Activated T-cell treated with anti-CD3 and anti-CD28 coated beads for 1 hour (primary cell): ENCODE measurements around the gene RPL13A.
"Not testable (repeated sequence)": the region's sequence is repeated elsewhere in the genome, so short reads cannot be mapped to it uniquely, and the experiment has no call there.

Experiments used
- DNase-seq: peaks from one replicate; pipeline ENCODE4 v3.0.0-alpha.2; 2020; ENCODE audit warnings: low read depth

RPL13A gene

DNA sequence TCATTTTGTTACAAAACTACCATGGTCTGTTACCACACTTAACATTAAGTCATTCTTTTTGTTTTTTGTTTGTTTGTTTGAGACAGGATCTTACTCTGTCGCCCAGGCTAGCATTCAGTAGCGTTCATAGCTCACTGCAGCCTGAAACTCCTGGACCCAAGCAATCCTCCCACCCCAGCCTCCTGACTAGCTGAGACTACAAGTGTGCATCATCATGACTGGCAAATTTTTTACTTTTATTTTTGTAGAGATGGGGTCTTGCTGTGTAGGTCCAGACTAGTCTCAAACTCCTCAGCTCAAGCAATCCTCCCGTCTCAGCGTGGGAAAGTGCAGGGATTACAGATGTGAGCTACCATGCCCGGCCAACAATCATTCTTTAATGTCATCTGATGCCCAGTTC is 31.1 kb upstream of the RPL13A start:
- no peak for DNase-seq

DNA sequence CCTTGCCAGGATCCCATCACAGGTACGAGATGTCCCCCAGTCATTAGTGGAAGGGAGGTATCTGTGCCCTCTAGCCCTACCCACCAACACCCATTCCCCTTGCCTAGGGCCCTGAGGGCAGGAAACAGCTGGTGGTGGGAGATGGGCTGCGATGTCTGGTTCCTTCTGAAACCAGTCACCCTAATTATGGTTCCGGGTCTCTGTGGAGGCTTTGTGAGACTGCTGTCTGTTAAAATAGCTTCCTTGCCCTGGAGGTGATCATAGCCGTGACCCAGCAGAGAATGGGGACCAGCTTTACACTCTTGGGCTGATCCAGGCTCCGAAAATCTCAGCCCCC is 28.9 kb upstream of the RPL13A start:
- no peak for DNase-seq

DNA sequence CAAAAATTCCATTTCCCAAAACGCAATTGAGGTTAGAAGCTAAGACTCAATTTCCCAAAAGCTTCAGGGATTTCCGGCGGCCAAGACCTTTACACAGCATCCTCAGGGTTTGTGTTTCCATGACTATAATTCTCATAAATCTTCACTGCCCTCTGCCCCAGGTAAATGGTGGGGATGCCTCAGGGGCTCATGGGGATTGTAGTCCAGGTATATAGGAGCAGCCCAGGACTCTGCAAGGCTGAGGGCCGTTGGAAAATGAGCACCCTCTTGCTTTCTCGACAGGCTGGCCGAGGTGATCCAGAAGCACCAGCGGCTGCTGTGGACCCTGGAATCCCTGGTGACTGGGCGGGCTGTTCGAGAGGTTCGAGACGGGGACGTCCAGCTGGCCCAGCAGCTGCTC is 28.0 kb upstream of the RPL13A start:
- DNase-seq = no peak

DNA sequence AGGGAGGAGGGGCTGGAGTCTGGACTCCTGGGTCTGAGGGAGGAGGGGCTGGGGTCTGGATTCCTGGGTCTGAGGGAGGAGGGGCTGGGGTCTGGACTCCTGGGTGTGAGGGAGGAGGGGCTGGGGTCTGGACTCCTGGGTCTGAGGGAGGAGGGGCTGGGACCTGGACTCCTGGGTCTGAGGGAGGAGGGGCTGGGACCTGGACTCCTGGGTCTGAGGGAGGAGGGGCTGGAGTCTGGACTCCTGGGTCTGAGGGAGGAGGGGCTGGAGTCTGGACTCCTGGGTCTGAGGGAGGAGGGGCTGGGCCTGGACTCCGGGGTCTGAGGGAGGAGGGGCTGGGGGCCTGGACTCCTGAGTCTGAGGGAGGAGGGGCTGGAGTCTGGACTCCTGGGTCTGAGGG is 26.3 kb upstream of the RPL13A start:
- not testable (repeated sequence) for DNase-seq

DNA sequence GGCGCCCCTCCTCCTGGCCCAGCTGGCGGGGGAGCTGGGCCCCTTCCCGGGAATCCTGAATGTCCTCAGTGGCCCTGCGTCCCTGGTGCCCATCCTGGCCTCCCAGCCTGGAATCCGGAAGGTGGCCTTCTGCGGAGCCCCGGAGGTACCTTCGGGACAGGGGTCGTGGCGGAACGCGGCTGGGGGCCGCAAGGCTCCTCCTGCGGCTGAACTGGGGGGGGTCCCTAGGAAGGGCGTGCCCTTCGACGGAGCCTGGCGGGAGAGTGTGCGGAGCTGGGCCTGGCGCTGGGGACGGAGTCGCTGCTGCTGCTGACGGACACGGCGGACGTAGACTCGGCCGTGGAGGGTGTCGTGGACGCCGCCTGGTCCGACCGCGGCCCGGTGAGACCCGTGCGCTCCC is 25.8 kb upstream of the RPL13A start:
- DNase-seq = no peak

DNA sequence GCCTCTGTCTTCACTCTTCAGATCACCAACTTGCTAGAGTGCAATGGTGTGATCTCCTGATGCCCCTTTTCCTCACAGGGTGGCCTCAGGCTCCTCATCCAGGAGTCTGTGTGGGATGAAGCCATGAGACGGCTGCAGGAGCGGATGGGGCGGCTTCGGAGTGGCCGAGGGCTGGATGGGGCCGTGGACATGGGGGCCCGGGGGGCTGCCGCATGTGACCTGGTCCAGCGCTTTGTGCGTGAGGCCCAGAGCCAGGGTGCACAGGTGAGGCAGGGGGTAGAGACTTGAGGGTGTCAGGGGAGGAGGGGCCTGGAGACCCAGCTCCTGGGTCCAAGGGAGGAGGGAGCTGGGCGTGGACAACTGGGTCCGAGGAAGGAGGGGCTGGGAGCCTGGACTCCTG is 24.9 kb upstream of the RPL13A start:
- no peak for DNase-seq

DNA sequence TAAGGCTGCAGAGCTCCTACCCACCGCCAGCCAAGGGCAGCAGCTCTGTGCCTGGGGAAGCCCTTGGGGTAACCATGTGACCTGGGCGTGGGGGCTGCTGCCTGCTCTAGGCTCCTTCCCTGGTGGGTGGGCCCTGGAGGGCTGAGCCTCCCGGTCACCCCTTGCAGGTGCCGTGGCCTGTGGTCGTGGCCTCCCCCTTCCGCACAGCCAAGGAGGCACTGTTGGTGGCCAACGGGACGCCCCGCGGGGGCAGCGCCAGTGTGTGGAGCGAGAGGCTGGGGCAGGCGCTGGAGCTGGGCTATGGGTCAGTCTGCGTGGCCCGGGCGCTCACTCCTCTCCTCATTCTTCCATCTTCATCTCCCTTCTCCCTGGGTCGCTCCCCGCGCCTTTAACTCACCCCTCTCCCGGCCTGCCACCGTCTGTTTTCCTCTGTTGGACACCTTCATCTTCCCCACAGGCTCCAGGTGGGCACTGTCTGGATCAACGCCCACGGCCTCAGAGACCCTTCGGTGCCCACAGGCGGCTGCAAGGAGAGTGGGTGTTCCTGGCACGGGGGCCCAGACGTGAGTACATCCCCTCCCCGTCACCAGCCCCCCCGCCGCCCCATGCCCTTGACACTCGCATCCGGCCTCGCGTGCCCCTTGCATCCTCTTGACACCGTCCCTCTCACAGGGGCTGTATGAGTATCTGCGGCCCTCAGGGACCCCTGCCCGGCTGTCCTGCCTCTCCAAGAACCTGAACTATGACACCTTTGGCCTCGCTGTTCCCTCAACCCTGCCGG is 23.3 kb upstream of the RPL13A start:
- no peak for DNase-seq

DNA sequence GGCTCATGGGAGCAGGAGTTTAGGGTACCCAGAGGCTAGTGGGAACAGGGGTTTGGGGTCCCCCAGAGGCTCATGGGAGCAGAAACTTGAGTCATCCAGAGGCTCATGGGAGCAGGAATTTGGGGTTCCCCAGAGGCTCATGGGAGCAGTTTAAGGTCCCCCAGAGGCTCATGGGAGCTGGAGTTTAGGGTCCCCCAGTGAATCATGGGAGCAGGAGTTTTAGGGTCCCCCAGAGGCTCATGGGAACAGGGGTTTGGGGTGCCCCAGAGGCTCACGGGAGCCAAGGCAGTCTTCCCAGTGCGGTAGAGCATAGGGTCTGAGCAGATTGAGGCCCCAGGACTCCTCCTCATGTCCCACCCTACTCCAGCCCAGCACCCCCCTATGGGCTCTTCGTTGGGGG is 22.0 kb upstream of the RPL13A start:
- no peak for DNase-seq

DNA sequence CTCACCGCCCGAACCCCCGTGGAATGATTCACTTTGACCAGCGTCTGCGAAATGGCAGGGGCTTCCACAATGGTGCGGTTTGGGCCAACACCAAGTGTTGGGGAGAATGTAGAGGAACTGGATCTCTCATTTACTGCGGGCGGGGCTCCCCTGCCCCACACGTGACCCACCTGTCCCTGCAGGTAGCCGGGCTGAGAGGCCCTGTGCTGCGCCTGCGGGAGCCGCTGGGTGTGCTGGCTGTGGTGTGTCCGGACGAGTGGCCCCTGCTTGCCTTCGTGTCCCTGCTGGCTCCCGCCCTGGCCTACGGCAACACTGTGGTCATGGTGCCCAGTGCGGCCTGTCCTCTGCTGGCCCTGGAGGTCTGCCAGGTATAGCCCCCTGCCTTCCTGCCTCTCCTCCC is 19.2 kb upstream of the RPL13A start:
- DNase-seq = no peak

DNA sequence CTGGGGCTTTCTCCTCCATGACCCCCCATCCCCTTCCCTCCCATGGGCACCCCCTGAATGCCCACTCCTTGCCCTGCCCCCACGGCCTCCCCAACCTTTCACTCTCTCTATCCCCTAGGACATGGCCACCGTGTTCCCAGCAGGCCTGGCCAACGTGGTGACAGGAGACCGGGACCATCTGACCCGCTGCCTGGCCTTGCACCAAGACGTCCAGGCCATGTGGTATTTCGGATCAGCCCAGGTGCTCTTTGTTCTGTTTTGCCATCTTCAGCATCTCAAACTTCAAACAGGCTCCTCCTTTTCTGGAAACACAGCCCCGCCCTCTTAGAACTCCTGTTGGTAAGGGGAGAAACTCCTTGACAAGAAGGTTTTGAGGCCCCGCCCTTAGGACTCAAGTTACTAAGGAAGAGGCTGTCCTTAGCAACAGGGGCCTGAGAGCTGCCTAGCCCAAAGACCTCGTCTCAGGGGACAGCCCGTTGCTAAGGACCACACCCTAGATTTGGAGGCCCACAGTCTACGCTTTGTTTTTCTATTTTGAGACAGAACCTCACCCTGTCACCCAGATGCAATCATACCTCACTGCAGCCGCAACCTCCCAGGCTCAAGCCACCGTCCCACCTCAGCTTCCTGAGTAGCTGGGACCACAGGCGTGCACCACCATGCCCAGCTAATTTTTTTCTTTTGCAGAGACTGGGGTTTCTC is 18.5 kb upstream of the RPL13A start:
- DNase-seq = peak; percentile 71

DNA sequence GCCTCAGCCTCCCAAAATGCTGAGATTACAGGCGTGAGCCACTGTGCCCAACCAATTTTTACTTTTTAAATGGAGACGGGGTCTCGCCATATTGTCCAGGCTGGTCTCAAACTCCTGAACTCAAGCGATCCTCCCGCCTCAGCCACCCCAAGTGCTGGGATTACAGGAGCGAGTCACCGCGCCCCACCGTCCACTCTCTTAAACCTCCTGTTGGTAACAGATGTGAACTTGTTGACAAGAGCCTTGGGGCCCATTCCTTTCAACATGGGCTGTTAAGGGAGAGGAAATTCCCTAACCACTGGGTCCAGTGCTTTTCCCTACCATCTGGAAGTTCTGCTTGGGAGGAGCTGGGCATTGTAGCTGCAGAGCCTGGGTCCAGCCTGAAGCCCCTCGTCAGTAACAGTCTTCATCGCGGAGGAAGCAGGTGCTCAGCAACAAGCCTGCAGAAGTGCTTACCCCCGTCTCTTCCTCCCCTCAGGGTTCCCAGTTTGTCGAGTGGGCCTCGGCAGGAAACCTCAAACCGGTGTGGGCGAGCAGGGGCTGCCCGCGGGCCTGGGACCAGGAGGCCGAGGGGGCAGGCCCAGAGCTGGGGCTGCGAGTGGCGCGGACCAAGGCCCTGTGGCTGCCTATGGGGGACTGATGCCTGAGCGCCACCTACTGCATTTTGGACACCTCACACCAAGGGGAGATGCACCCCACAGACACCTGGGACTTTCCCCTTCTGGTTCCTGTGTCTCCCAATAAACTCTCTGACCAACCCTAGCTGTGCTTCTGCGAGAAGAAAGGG is 17.4 kb upstream of the RPL13A start:
- peak; percentile 59 for DNase-seq

DNA sequence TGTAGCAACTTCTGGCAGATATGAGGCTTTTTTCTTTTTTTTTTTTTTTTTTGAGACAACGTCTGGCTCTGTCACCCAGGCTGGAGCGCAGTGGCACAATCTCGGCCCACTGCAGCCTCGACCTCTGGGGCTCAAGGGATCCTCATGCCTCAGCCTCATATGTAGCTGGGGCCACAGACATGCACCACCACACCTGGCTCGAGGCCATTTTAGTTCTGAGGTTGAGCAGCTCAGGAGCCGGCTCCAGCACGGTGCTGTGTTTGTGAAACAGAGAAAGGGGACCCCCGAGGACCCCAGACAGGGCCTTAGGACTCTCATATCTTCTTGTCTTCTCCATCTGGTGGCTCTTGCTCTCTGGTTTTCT is 16.8 kb upstream of the RPL13A start:
- DNase-seq = no peak

DNA sequence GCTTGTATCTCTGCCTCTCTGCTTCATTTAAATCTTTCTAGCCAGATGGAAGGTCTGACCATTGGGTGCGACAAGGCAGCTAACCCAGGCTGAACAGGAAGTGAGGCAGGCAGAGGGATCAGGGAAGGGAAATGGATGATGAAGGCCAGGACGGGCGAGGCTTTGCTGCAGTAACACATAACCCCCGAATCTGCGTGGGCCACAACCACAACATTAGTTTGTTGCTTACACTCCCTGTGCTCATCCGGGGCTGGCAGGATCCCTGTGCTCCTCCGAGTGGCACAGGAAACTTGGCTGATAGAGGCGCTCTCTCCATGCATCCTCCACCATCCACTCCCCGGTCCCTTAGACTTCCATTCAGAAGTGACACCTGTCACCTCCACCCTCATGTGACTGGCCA is 14.5 kb upstream of the RPL13A start:
- DNase-seq = no peak

DNA sequence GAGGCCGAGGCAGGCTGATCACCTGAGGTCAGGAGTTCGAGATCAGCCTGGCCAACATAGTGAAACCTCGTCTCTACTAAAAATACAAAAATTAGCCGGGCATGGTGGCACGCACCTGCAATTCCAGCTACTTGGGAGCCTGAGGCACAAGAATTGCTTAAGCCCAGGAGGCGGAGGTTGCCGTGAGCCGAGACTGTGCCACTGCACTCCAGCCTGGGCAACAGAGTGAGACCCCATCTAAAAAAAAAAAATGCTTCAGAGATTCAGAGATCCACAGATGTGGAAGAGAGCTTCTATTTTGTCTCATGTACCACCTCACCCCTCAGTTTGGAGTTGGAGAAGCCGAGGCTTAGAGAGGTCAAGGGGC is 13.9 kb upstream of the RPL13A start:
- not testable (repeated sequence) for DNase-seq

DNA sequence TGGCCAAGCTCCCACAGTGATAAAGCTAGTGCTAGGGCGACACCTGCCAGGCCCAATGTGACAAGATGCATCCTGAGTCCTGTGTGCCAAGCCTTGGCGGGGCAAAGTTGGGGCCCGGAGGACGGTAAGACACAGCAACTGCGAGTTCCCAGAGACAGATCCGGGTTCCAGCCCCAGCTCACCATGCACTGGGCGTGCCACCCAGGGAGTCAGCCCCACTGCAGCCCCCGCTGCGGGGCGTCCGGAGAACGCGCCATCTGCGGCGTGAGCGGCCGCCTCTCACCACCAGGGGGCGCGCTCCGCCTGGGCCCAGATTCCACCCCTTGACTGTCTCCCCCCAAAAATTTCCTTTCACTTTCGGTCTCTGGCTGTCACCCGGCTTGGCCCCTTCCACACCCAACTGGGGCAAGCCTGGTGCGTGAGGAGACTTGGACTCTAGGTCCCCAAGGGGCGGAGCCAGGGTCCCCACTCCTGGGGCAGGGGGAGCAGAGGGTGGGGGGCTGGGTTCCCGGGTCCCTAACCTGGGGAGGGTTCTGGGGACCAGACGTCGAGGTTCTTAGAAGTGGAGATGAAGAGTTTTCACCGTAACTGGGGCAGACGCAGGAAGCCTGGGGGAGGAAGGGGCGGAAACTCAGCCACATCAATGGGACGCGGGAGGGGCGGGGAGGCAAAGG is 13.4 kb upstream of the RPL13A start, which contains the start of gene FLT3LG:
FLT3LG (plus strand) TSS at position 348 of the 674 bp plus-strand sequence. CDS start 425 bp downstream, outside the sequence.
- DNase-seq = peak; percentile 84

DNA sequence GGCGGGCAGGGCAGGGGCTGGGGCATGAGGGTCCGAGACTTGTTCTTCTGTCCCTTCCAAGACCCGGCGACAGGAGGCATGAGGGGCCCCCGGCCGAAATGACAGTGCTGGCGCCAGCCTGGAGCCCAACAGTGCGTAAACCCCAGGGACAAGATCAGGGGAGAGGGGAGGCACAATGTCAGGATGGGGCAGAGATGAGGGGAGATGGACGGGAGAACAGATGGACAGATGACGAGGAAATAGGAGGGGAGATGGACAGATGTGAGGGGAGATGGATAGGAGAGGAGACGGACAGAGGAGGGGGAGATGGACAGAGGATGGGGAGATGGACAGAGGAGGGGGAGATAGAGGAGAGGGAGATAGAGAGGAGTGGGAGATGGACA is 12.9 kb upstream of the RPL13A start:
- DNase-seq = no peak

DNA sequence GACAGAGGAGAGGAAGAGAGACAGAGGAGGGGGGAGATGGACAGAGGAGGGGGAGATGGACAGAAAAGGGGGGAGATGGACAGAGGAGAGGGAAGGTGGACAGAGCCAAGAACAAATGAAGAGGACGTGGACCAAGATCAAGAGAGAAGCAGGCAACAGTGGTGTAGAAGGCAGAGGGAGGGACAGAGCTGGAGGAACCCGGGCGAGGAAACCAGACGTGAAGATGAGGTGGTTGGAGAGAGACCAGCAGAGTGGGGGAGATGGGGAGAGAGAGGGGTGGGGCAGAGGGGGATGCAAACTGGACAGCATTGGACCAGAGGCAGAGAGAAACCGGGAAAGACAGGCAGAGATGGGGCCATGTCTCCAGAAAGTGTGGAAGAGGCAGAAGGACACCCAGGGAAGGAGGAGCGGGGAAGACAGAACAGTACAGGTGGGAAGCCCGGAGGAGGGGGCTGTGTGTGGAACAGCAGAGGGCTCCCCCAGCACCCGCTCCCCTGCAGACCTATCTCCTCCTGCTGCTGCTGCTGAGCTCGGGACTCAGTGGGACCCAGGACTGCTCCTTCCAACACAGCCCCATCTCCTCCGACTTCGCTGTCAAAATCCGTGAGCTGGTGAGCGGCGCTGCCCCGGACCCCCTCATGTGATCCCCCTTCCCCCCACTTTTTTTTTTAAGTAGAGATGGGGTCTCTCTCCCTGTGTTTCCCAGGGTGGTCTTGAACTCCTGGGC is 12.1 kb upstream of the RPL13A start:
- DNase-seq = no peak

DNA sequence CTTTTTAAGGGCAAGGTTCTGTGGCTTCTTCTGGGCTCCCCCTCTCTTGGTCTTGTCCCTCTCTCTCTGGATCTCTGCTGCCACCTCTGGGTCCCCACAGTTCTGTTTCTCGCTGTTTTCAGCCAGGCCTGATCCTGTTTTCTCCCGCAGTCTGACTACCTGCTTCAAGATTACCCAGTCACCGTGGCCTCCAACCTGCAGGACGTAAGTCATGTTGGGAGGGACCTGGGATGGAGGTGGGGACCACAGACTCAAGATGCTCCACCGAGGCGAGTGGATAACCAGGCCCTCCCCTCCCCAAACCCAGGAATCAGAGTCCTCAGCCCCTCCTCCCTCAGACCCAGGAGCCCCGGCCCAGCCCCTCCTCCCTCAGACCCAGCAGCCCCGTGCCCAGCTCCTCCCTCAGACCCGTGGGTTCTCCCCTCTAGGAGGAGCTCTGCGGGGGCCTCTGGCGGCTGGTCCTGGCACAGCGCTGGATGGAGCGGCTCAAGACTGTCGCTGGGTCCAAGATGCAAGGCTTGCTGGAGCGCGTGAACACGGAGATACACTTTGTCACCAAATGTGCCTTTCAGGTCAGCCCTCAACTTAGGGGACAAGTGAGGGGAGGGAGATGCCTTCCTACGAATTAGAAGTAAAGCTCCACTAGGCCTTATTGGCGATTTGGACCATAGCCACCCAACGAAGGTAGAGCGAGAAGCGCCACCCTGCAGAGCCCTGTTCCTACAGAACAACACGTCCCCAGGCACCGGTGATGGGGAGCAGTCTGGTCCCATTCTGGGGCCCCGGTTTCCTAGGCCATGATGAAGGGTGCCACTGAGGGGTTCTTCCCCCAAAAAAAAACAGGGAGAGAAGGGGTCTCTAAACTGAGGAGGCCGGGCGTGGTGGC is 11.2 kb upstream of the RPL13A start:
- DNase-seq = peak; percentile 55

DNA sequence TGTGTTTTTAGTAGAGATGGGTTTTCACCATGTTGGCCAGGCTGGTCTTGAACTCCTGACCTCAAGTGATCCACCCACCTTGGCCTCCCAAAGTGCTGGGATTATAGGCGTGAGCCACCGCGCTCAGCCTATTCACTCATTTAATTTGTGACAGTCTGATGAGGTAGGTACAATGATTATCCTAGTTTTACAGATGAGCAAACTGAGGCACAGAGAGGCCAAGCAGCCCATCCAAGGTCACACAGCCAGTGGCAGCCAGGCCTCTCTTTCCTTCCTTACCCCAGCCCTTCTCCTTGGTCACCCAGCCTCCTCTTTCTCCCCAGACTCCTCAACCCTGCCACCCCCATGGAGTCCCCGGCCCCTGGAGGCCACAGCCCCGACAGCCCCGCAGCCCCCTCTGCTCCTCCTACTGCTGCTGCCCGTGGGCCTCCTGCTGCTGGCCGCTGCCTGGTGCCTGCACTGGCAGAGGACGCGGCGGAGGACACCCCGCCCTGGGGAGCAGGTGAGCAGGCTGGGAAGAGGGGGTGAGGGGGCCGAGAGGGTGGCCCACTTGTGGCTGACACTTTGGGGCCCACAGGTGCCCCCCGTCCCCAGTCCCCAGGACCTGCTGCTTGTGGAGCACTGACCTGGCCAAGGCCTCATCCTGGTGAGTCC is 7.3 kb upstream of the RPL13A start:
- DNase-seq = no peak

DNA sequence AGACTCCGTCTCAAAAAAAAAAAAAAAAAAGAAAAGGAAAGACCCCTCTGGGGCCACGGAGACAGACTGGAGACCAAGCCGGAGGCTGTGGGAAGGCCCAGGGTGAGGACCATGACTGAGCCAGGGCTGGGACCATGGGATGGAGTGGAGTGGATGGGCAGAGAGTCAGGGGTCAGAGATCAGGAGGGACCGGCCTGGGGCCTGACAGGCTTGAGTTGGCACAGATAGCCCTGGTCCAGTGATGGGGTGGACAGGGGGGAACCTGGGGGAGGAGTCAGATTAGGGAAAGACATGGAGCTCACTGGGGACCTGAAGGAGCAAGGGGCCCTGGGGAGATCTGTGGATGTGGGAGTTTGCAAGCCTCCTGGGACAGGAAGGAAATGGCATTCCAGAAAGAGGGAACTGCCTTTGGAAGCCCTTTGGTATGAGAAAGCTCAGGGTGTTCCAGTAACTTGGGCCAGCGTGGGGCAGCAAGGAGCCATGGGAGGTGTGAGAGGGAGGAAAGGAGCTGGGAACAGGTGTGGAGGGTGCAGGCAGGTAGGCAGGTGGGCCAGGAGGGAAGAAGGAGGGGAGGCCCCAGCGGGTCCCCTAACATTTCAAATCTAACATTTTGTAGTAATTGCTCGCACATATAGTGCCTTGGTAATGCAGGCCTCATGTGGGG is 6.3 kb upstream of the RPL13A start:
- no peak for DNase-seq
